Measurements from ENCODE around the gene STIMATE. TPM values are rescaled to one million over a fixed set of nuclear protein-coding genes. Genes with fewer than 3 reads are reported as not detected.

The STIMATE gene
- total and polyA plus RNA-seq, 2 experiments from 2014 or later = 9.3 to 10.3 TPM

DNA sequence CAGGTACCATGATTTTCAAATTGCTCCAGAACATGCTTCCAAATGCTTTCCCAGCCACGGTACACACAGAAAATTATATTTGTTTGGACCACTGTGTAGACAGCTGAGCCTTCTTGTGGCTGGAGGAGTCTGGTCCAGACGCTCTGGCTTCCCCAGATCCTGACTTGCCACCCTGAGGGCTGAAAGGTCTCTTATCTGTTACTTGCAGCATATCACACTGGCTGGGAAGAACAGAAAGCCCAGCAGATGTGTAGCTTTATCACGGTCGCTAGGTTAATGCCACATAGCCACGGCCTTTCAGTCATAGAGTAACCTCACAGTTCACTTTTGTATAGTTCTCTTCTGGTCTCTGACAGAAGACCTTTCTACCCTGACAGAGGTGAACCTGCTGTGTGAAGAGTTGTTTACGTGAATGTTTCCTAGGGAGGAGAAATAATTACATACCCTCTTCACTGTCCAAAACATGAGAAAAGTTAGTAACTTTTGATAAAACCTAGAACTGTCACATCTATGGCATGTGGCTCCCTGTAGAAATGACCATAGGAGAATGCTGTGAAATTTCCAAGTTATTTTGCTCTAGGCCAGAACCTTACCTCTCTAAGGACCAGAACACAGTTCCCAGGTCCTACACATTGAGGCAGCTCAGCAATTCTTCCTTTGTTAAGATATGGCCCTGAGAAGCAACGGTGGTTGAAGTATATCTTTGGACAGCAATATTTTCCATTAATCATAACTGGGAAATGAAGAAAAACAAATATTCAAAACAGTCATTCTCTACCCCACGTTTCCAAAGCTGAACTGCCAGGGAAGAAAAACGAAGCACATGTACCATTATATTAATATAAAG lies 15.8 kb upstream of the STIMATE start:
- H3K79me2 ChIP-seq (ENCODE audit: insufficient read depth) = no peaks in the 10 kb centered on the region
- H3K27me3 ChIP-seq (replicated peaks; ENCODE audit: insufficient read depth) = no peaks in the 10 kb centered on the region
- TF ChIP-seq EZH2phosphoT487 (IDR thresholded peaks at IDR 0.05; ENCODE audit: insufficient read depth, low read depth) (no peak), EZH2 (IDR thresholded peaks at IDR 0.05; ENCODE audit: insufficient read depth, poor library complexity, severe bottlenecking) (no peak)
- H3K4me3 ChIP-seq = no peak overlapping the region
- H3K36me3 ChIP-seq (ENCODE audit: low read depth) = no peaks in the 10 kb centered on the region
- H2AFZ ChIP-seq = no peak overlapping the region
- WGBS, 2 experiments (ENCODE audit: low coverage in 1 of 2, low lambda C conversion rate in 2 of 2, missing lambda C conversion rate in 2 of 2) = 75% methylated on average over 9 of the region's 9 CpGs
- H4K20me1 ChIP-seq (ENCODE audit: insufficient read depth) = no peaks in the 10 kb centered on the region
- no peak overlapping the region for H3K4me2 ChIP-seq (ENCODE audit: unreplicated experiment)
- no peaks in the 10 kb centered on the region for H3K4me1 ChIP-seq (ENCODE audit: insufficient read depth)
- no peak for DNase-seq
- H3K9me3 ChIP-seq (ENCODE audit: low read depth) = no peaks in the 10 kb centered on the region
- no peak overlapping the region for H3K27ac ChIP-seq
- in situ Hi-C loops (cut with MboI) = no loop called here
- H3K9ac ChIP-seq = no peak overlapping the region
- no peaks in the 10 kb centered on the region for H3F3A ChIP-seq (ENCODE audit: insufficient read depth)
- H3K9me2 ChIP-seq (ENCODE audit: insufficient read depth) = no peaks in the 10 kb centered on the region

DNA sequence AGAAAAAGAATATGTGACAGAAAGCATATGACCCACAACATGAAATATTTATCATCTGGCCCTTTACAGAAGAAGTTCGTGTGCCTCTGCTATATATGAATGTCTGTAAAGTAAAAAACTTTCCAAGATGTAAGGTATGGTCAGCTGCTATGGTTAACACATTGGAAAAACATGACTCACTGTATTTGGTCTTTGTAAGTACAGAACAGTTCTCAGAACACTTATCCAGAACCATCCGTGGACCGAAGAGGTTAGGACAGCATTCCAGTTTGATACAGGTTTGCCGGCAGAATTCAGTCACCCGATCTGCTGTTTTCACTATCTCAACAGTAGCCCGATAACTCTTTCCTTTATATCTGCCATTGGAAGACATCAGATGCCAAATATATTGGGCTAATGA lies 13.5 kb upstream of the STIMATE start:
- no peak for DNase-seq
- no peak overlapping the region for H3K27ac ChIP-seq
- in situ Hi-C loops (cut with MboI) = no loop called here
- H3K9ac ChIP-seq = no peak overlapping the region
- no peaks in the 10 kb centered on the region for H4K20me1 ChIP-seq (ENCODE audit: insufficient read depth)
- H3K4me1 ChIP-seq (ENCODE audit: insufficient read depth) = no peaks in the 10 kb centered on the region
- no peaks in the 10 kb centered on the region for H3K79me2 ChIP-seq (ENCODE audit: insufficient read depth)
- H3K9me2 ChIP-seq (ENCODE audit: insufficient read depth) = no peaks in the 10 kb centered on the region
- no peaks in the 10 kb centered on the region for H3K9me3 ChIP-seq (ENCODE audit: low read depth)
- TF ChIP-seq EZH2 (IDR thresholded peaks at IDR 0.05; ENCODE audit: insufficient read depth, poor library complexity, severe bottlenecking) (no peak), EZH2phosphoT487 (IDR thresholded peaks at IDR 0.05; ENCODE audit: insufficient read depth, low read depth) (no peak)
- no peaks in the 10 kb centered on the region for H3K36me3 ChIP-seq (ENCODE audit: low read depth)
- 84 to 88% methylated on average over 6 of the region's 6 CpGs for WGBS, 2 experiments (ENCODE audit: low coverage in 1 of 2, low lambda C conversion rate in 2 of 2, missing lambda C conversion rate in 2 of 2)
- H3K27me3 ChIP-seq (replicated peaks; ENCODE audit: insufficient read depth) = no peaks in the 10 kb centered on the region
- no peak overlapping the region for H2AFZ ChIP-seq
- no peak overlapping the region for H3K4me2 ChIP-seq (ENCODE audit: unreplicated experiment)
- no peak overlapping the region for H3K4me3 ChIP-seq
- no peaks in the 10 kb centered on the region for H3F3A ChIP-seq (ENCODE audit: insufficient read depth)

- Histone ChIP-seq H3K4me3 (no peak overlapping the region), H4K20me1 (ENCODE audit: insufficient read depth) (no peaks in the 10 kb centered on the region), H3K27me3 (replicated peaks; ENCODE audit: insufficient read depth) (no peaks in the 10 kb centered on the region), H2AFZ (no peak overlapping the region), H3K9me2 (ENCODE audit: insufficient read depth) (no peaks in the 10 kb centered on the region), H3K4me2 (ENCODE audit: unreplicated experiment) (no peak overlapping the region), H3K79me2 (ENCODE audit: insufficient read depth) (no peaks in the 10 kb centered on the region), H3K9ac (no peak overlapping the region), H3K9me3 (ENCODE audit: low read depth) (no peaks in the 10 kb centered on the region), H3K27ac (no peak overlapping the region), H3F3A (ENCODE audit: insufficient read depth) (no peaks in the 10 kb centered on the region), H3K4me1 (ENCODE audit: insufficient read depth) (no peaks in the 10 kb centered on the region), H3K36me3 (ENCODE audit: low read depth) (no peaks in the 10 kb centered on the region)
- in situ Hi-C loops (cut with MboI) = no loop called here
- 85 to 86% methylated on average over 5 of the region's 5 CpGs for WGBS, 2 experiments (ENCODE audit: low coverage in 1 of 2, low lambda C conversion rate in 2 of 2, missing lambda C conversion rate in 2 of 2)
- TF ChIP-seq EZH2 (IDR thresholded peaks at IDR 0.05; ENCODE audit: insufficient read depth, poor library complexity, severe bottlenecking) (no peak), EZH2phosphoT487 (IDR thresholded peaks at IDR 0.05; ENCODE audit: insufficient read depth, low read depth) (no peak)
- no peak for DNase-seq
These were observed 10.1 kb upstream of the STIMATE start for GRCh38 chr3:52907497-52907896.

DNA sequence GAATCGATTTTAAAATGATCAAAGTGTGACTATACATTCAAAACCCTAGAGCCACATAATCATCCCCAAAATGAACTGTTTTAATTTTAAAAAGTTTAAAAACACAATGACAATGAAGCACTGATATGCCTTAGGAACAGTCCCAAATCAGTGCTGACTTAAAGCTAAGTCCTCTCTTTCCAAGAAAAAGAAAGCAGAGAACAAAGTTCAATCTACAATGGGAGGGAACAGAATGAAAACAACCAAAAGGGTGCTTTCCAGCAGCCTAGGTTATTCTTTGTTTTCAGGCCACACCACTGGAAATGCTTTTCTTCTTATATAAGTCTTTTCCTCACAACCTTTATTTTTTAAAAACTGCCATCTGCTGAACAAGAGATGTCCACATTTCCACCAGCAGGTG lies 7.2 kb upstream of the STIMATE start:
- Histone ChIP-seq H2AFZ (no peak overlapping the region), H3K79me2 (ENCODE audit: insufficient read depth) (no peaks in the 10 kb centered on the region), H3K27me3 (replicated peaks; ENCODE audit: insufficient read depth) (no peaks in the 10 kb centered on the region), H3F3A (ENCODE audit: insufficient read depth) (no peaks in the 10 kb centered on the region), H3K4me2 (ENCODE audit: unreplicated experiment) (no peak overlapping the region), H3K9me3 (ENCODE audit: low read depth) (no peaks in the 10 kb centered on the region), H4K20me1 (ENCODE audit: insufficient read depth) (no peaks in the 10 kb centered on the region), H3K27ac (no peak overlapping the region), H3K9ac (no peak overlapping the region), H3K4me1 (ENCODE audit: insufficient read depth) (no peaks in the 10 kb centered on the region), H3K9me2 (ENCODE audit: insufficient read depth) (no peaks in the 10 kb centered on the region), H3K4me3 (no peak overlapping the region), H3K36me3 (ENCODE audit: low read depth) (no peaks in the 10 kb centered on the region)
- no peak for TF ChIP-seq EZH2 (IDR thresholded peaks at IDR 0.05; ENCODE audit: insufficient read depth, poor library complexity, severe bottlenecking)
- TF ChIP-seq EZH2phosphoT487 (IDR thresholded peaks at IDR 0.05; ENCODE audit: insufficient read depth, low read depth) = no peak
- no peak for DNase-seq
- in situ Hi-C loops (cut with MboI) = no loop called here
- 93 to 100% methylated on average over 1 of the region's 1 CpG for WGBS, 2 experiments (ENCODE audit: low coverage in 1 of 2, low lambda C conversion rate in 2 of 2, missing lambda C conversion rate in 2 of 2)
